Measurements from ENCODE around the gene ASPHD1.

The ASPHD1 gene

DNA sequence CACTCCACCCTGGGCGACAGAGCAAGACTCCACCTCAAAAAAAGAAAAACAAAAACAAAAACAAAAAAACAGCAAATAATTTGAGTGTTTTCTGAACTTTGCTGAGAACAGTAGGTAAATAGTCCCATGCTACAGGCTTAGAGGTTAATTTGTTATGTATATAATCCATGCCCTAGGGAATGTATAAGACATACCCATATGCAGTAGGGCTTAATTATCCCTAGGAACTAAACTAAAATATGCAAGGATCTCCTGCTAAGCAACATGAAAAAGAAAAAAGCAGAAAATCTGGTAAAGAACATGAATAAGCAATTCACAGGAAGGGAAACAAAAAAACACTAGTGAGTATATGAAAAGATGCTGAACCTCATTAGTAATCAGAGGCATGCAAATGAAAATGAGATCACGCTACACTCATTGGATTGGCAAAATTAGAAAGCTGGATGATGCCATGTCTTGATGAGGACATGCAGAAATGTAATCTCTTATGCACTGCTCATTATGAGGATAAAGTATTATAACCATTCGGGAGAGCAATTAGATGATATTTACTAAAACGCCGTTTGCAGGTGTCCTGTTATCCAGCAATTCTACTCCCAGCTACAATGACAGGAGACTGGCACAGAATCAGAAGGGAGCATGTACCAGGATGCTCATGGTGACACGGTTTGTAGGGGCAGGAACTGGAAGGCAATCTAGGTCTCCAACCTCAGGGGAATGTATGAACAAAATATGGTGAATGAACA is 20.2 kb downstream of the ASPHD1 start:
- WGBS (ENCODE audit: insufficient coverage), result 100% methylated on average over 2 of the region's 6 CpGs

DNA sequence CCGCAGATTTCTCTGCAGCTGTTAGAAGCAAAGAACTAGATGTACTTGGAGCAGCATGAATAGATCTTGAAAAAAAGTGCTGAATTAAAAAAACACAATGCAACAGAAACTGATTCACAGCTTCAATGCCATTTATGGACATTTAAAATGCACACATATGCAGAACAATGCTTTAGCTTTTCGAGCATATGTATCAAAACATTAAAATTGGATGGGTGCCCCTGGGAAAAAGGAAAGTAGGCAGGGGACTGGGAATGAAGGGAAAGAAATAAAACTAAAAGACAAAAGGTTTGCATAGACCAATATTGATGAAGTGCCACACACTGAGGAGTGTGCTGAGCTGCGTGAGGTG is 20.7 kb downstream of the ASPHD1 start:
- no peak overlapping the region for H3K27ac ChIP-seq (ENCODE audit: insufficient read depth in 1 of 2, low read depth in 1 of 2, low read length in 2 of 2, poor library complexity in 1 of 2, severe bottlenecking in 2 of 2)
- peaks cover 10 to 40% (median 27%) of the 10 kb centered on the region in 4 experiments for H3K36me3 ChIP-seq (ENCODE audit: control insufficient read depth in 4 of 4, insufficient read depth in 4 of 4, low read length in 3 of 4)
- H3K4me1 ChIP-seq (ENCODE audit: control extremely low read depth in 1 of 4, control insufficient read depth in 4 of 4, insufficient read depth in 4 of 4, low read length in 3 of 4), result peaks cover 0 to 8% (median 7%) of the 10 kb centered on the region in 4 experiments
- H3K4me3 ChIP-seq (ENCODE audit: control insufficient read depth in 1 of 7, extremely low read depth in 1 of 7, insufficient read depth in 4 of 7, low read depth in 2 of 7, low read length in 6 of 7), result no peak overlapping the region
- H3K27me3 ChIP-seq (replicated peaks in 2 of 5; ENCODE audit: control insufficient read depth in 4 of 5, insufficient read depth in 5 of 5, low read length in 4 of 5), result no peaks in the 10 kb centered on the region
- DNase-seq, result no peak
- no peaks in the 10 kb centered on the region for H3K9me3 ChIP-seq (ENCODE audit: control extremely low read depth in 1 of 5, control insufficient read depth in 4 of 5, insufficient read depth in 2 of 5, low read depth in 1 of 5, low read length in 4 of 5)
- WGBS (ENCODE audit: insufficient coverage), result 95% methylated on average over 3 of the region's 3 CpGs
- ChIA-PET POLR2A (no interaction called here), CTCF (no interaction called here)

More for the DNA sequence above, 20.2 kb downstream of the ASPHD1 start:
- Histone ChIP-seq H3K36me3 (ENCODE audit: control insufficient read depth in 4 of 4, insufficient read depth in 4 of 4, low read length in 3 of 4) (peaks cover 10 to 40% (median 28%) of the 10 kb centered on the region in 4 experiments), H3K27ac (ENCODE audit: insufficient read depth in 1 of 2, low read depth in 1 of 2, low read length in 2 of 2, poor library complexity in 1 of 2, severe bottlenecking in 2 of 2) (no peak overlapping the region), H3K4me1 (ENCODE audit: control extremely low read depth in 1 of 4, control insufficient read depth in 4 of 4, insufficient read depth in 4 of 4, low read length in 3 of 4) (peaks cover 0 to 7% (median 7%) of the 10 kb centered on the region in 4 experiments), H3K4me3 (ENCODE audit: control insufficient read depth in 1 of 7, extremely low read depth in 1 of 7, insufficient read depth in 4 of 7, low read depth in 2 of 7, low read length in 6 of 7) (no peak overlapping the region), H3K9me3 (ENCODE audit: control extremely low read depth in 1 of 5, control insufficient read depth in 4 of 5, insufficient read depth in 2 of 5, low read depth in 1 of 5, low read length in 4 of 5) (no peaks in the 10 kb centered on the region), H3K27me3 (replicated peaks in 2 of 5; ENCODE audit: control insufficient read depth in 4 of 5, insufficient read depth in 5 of 5, low read length in 4 of 5) (no peaks in the 10 kb centered on the region)
- ChIA-PET POLR2A (no interaction called here), CTCF (no interaction called here)
- DNase-seq, result no peak

DNA sequence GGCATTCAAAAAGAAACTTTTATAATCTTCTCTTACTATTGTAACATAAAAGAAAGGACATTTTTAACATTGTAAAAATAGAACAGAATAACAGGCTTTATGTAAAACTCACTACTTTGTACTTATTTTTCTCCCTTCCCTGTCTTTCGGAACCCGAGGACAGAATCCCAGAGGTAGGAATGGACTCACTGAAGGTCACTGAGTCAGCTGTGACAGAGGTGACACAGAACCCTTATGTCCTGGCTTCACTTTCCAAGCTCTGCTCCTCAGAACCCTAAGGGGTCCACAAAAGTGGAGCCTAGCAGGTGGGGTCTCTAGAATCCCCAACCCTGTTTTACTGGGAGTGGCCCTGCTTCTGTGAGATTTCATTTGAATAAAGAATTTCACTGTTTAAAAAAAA is 22.0 kb downstream of the ASPHD1 start:
- H3K36me3 ChIP-seq (ENCODE audit: control insufficient read depth in 4 of 4, insufficient read depth in 4 of 4, low read length in 3 of 4), result peaks cover 6 to 34% (median 24%) of the 10 kb centered on the region in 4 experiments
- no peaks in the 10 kb centered on the region for H3K27me3 ChIP-seq (replicated peaks in 2 of 5; ENCODE audit: control insufficient read depth in 4 of 5, insufficient read depth in 5 of 5, low read length in 4 of 5)
- ChIA-PET CTCF (interaction anchor here (0.7 kb wide), 2 partner anchors 21 to 134 kb away, joined by 3 read pairs; no protein-coding TSS in a partner anchor), POLR2A (no interaction called here)
- no peaks in the 10 kb centered on the region for H3K9me3 ChIP-seq (ENCODE audit: control extremely low read depth in 1 of 5, control insufficient read depth in 4 of 5, insufficient read depth in 2 of 5, low read depth in 1 of 5, low read length in 4 of 5)
- no CpG with 5 or more reads among the region's 2 CpGs for WGBS (ENCODE audit: insufficient coverage)
- no peak overlapping the region for H3K27ac ChIP-seq (ENCODE audit: insufficient read depth in 1 of 2, low read depth in 1 of 2, low read length in 2 of 2, poor library complexity in 1 of 2, severe bottlenecking in 2 of 2)
- peaks cover 0 to 19% (median 17%) of the 10 kb centered on the region in 4 experiments for H3K4me1 ChIP-seq (ENCODE audit: control extremely low read depth in 1 of 4, control insufficient read depth in 4 of 4, insufficient read depth in 4 of 4, low read length in 3 of 4)
- no peak overlapping the region for H3K4me3 ChIP-seq (ENCODE audit: control insufficient read depth in 1 of 7, extremely low read depth in 1 of 7, insufficient read depth in 4 of 7, low read depth in 2 of 7, low read length in 6 of 7)
- DNase-seq, result no peak

DNA sequence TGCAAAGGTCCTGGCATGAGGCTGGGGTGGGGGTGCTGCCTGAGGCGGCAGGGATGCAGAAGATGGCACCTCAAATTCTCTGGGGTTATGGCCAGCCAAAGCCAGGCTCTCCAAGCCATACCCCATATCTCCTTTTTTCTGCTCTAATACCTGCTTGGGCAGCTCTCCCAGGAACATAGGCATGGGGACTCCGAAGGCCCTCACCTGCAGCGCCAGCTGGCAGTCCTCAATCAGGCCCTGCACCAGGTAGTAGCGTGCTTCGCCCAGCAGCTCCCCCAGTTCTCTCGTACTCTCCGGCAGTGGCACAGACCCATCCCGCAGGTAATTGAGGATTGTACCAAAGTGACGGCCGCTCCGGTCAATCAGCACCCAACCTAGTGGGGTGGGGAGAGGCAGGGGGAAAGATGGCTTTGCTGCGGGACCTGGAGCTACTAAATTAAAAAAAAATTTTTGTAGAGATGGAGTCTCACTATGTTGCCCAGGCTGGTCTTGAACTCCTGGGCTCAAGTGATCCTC is 22.8 kb downstream of the ASPHD1 start:
- Histone ChIP-seq H3K27me3 (replicated peaks in 2 of 5; ENCODE audit: control insufficient read depth in 4 of 5, insufficient read depth in 5 of 5, low read length in 4 of 5) (no peaks in the 10 kb centered on the region), H3K4me3 (ENCODE audit: control insufficient read depth in 1 of 7, extremely low read depth in 1 of 7, insufficient read depth in 4 of 7, low read depth in 2 of 7, low read length in 6 of 7) (no peak overlapping the region), H3K27ac (ENCODE audit: insufficient read depth in 1 of 2, low read depth in 1 of 2, low read length in 2 of 2, poor library complexity in 1 of 2, severe bottlenecking in 2 of 2) (no peak overlapping the region), H3K4me1 (ENCODE audit: control extremely low read depth in 1 of 4, control insufficient read depth in 4 of 4, insufficient read depth in 4 of 4, low read length in 3 of 4) (peaks cover 0 to 20% (median 17%) of the 10 kb centered on the region in 4 experiments), H3K36me3 (ENCODE audit: control insufficient read depth in 4 of 4, insufficient read depth in 4 of 4, low read length in 3 of 4) (peaks cover 6 to 34% (median 24%) of the 10 kb centered on the region in 4 experiments), H3K9me3 (ENCODE audit: control extremely low read depth in 1 of 5, control insufficient read depth in 4 of 5, insufficient read depth in 2 of 5, low read depth in 1 of 5, low read length in 4 of 5) (no peaks in the 10 kb centered on the region)
- WGBS (ENCODE audit: insufficient coverage), result 97% methylated on average over 12 of the region's 12 CpGs
- CTCF ChIA-PET, result interaction anchor here (0.7 to 1.1 kb wide), 4 partner anchors 18 to 134 kb away, joined by 3 read pairs; no protein-coding TSS in a partner anchor
- POLR2A ChIA-PET, result no interaction called here
- DNase-seq, result no peak

DNA sequence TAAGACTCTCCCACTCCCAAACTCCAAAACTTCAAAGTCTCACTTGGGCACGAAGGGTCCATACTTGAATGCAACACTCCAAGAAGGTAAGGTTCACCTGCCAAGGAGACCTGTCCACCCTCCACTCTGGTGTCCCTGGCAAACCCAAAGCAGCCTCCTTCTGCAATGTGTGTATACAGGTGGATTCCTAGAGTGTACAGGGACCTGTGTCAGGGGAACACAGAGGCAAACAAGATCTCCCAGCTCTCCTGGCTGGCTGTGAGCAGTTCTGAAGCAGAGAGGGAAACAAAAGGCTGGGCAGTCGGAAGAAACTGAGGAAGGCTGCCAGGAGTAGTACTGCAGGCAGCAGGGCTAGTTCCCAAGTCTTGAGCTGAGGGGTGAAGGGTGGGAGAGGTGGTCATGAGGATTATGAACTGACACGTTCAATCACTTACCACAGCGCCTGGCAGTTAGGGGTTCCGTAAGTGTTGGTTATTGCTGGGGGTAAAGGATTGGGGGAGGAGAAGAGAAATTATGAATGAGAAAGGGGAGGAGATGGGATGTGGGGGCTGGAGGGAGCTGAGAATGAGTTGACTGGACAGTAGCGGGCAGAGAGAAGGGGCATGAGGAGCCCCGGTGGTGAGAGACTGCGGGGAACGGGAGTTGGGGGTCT is 24.9 kb downstream of the ASPHD1 start:
- Histone ChIP-seq H3K9me3 (ENCODE audit: control extremely low read depth in 1 of 5, control insufficient read depth in 4 of 5, insufficient read depth in 2 of 5, low read depth in 1 of 5, low read length in 4 of 5) (no peaks in the 10 kb centered on the region), H3K27me3 (replicated peaks in 2 of 5; ENCODE audit: control insufficient read depth in 4 of 5, insufficient read depth in 5 of 5, low read length in 4 of 5) (no peaks in the 10 kb centered on the region), H3K36me3 (ENCODE audit: control insufficient read depth in 4 of 4, insufficient read depth in 4 of 4, low read length in 3 of 4) (peaks cover 2 to 23% (median 18%) of the 10 kb centered on the region in 4 experiments), H3K27ac (ENCODE audit: insufficient read depth in 1 of 2, low read depth in 1 of 2, low read length in 2 of 2, poor library complexity in 1 of 2, severe bottlenecking in 2 of 2) (peak overlapping the region in 1 of 2 experiments; percentile 83), H3K4me1 (ENCODE audit: control extremely low read depth in 1 of 4, control insufficient read depth in 4 of 4, insufficient read depth in 4 of 4, low read length in 3 of 4) (peaks cover 0 to 20% (median 17%) of the 10 kb centered on the region in 4 experiments), H3K4me3 (ENCODE audit: control insufficient read depth in 1 of 7, extremely low read depth in 1 of 7, insufficient read depth in 4 of 7, low read depth in 2 of 7, low read length in 6 of 7) (peak overlapping the region; percentile 46 to 95 (median 89))
- CTCF ChIA-PET, result interaction anchor here (1.0 to 2.4 kb wide), 4 partner anchors 11 to 37 kb away, joined by 3 to 12 read pairs (median 4); partner anchors contain the start of gene TMEM219
- POLR2A ChIA-PET, result interaction anchor here (0.6 to 1.8 kb wide), 5 partner anchors 18 to 282 kb away, joined by 3 to 9 read pairs (median 4); partner anchors contain the start of gene TMEM219
- peak in 2 of 3 donors; percentile 47 to 54 for DNase-seq
- whole genome bisulfite sequencing (ENCODE audit: insufficient coverage), result 8% methylated on average over 8 of the region's 9 CpGs

DNA sequence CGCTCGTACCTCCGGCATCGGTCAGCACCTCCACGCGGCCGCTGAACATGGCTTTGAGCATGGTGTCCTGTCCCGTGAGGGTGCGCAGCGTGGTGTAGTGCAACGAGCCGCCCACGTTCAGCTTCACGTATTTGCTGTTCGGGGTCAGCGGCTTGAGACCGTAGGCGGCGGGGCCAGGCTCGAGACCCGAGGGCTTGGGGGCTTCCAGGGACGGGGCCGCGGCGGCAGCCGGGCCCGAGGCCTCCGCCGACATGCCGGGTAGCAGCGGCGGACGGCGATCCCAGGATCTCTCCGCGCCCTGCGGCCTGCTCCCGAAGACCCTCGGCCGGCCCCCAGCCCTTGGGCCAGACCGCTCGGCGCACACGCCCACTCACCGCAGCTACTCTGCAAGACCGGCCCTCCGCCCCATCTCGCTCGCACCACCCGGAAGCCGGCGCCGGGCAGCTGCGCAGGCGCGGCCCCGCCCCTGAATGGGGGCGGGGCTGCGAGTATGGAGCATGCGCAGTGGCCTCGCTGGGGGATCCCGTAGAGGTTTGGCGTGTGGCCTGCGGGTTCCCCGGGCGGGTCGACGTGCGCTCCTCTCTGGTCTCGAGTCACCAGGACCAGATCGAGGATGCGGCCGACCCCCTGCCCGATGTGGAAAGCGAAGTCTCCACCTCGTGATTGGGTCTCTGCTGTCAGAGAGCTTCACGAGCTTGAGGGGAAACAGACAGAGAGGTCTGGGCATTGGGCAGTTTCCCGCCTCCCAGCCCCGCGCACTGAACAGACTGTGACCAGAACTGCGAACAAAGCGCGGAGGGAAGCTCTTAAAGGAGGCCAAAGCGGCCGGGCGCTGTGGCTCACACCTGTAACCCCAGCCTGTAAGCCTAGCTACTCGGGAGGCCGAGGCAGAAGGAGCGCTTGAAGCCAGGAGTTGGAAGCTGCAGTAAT is 25.8 kb downstream of the ASPHD1 start, which contains the start of gene KCTD13:
KCTD13 (minus strand) TSS at position 446 of the 930 bp plus-strand sequence; CDS start at position 253, 193 bp downstream.
- H3K4me3 ChIP-seq (ENCODE audit: control insufficient read depth in 1 of 7, extremely low read depth in 1 of 7, insufficient read depth in 4 of 7, low read depth in 2 of 7, low read length in 6 of 7), result peak within 1 kb of the TSS; percentile 46 to 95 (median 89)
- POLR2A ChIA-PET, result interaction anchor here (0.6 to 1.8 kb wide), 6 partner anchors 17 to 283 kb away, joined by 3 to 9 read pairs (median 5); partner anchors contain the start of gene TMEM219
- peaks cover 2 to 16% (median 12%) of the 10 kb centered on the region in 4 experiments for H3K36me3 ChIP-seq (ENCODE audit: control insufficient read depth in 4 of 4, insufficient read depth in 4 of 4, low read length in 3 of 4)
- peak; percentile 80 to 86 (median 81) for DNase-seq
- H3K4me1 ChIP-seq (ENCODE audit: control extremely low read depth in 1 of 4, control insufficient read depth in 4 of 4, insufficient read depth in 4 of 4, low read length in 3 of 4), result peaks cover 0 to 20% (median 17%) of the 10 kb centered on the region in 4 experiments
- H3K27ac ChIP-seq (ENCODE audit: insufficient read depth in 1 of 2, low read depth in 1 of 2, low read length in 2 of 2, poor library complexity in 1 of 2, severe bottlenecking in 2 of 2), result peak within 1 kb of the TSS in 1 of 2 experiments; percentile 83
- CTCF ChIA-PET, result interaction anchor here (0.9 to 2.4 kb wide), 6 partner anchors 10 to 79 kb away, joined by 3 to 12 read pairs (median 4); partner anchors contain the start of gene TMEM219
- no peaks in the 10 kb centered on the region for H3K9me3 ChIP-seq (ENCODE audit: control extremely low read depth in 1 of 5, control insufficient read depth in 4 of 5, insufficient read depth in 2 of 5, low read depth in 1 of 5, low read length in 4 of 5)
- no peaks in the 10 kb centered on the region for H3K27me3 ChIP-seq (replicated peaks in 2 of 5; ENCODE audit: control insufficient read depth in 4 of 5, insufficient read depth in 5 of 5, low read length in 4 of 5)
- under 1% methylated on average over 88 of the region's 89 CpGs for WGBS (ENCODE audit: insufficient coverage)
